Activated CD4-positive, alpha-beta T cell treated with anti-CD3 and anti-CD28 coated beads for 36 hours (primary cell): Measurements from ENCODE around the gene CNIH3. TPM values are rescaled to one million over a fixed set of nuclear protein-coding genes. Genes with fewer than 3 reads are reported as not detected.
"Not testable (repeated sequence)": the region's sequence is repeated elsewhere in the genome, so short reads cannot be mapped to it uniquely, and the experiment has no call there.

Source experiments
- ATAC-seq: fragments of 200-7000 bp; cut with Tn5 transposase; one replicate; pipeline ENCODE4 v1.10.0; 2021; ENCODE audit warnings: mild to moderate bottlenecking, moderate library complexity
- CTCF ChIA-PET: fragments of 350-600 bp; sonication (Branson Sonifier 250); formaldehyde crosslinking; loops from one replicate; lab custom pipeline; 2021; ENCODE audit warnings: antibody characterized with exemption; lab: Charles Lee
- POLR2A ChIA-PET: fragments of 350-600 bp; sonication (Branson Sonifier 250); formaldehyde crosslinking; loops from one replicate; lab custom pipeline; 2021; ENCODE audit warnings: antibody characterized with exemption, inconsistent platforms; lab: Charles Lee
- DNase-seq: peaks from one replicate; pipeline ENCODE4 v3.0.0-alpha.2; 2020
- H3K27ac Mint-ChIP-seq: one replicate; pipeline ENCODE4 v1.8.0; 2021; ENCODE audit warnings: mixed read lengths
- H3K27me3 Mint-ChIP-seq: one replicate; pipeline ENCODE4 v1.8.0; 2021; ENCODE audit warnings: mixed read lengths
- H3K36me3 Mint-ChIP-seq: one replicate; pipeline ENCODE4 v1.8.0; 2021; ENCODE audit warnings: low read depth, mixed read lengths
- H3K4me1 Mint-ChIP-seq: one replicate; pipeline ENCODE4 v1.8.0; 2021; ENCODE audit warnings: mixed read lengths
- H3K4me3 Mint-ChIP-seq: one replicate; pipeline ENCODE4 v1.8.0; 2021; ENCODE audit warnings: mild to moderate bottlenecking, moderate library complexity, mixed read lengths
- H3K9me3 Mint-ChIP-seq: one replicate; pipeline ENCODE4 v1.8.0; 2021; ENCODE audit warnings: low read depth, mixed read lengths
- intact Hi-C, 2 experiments: fragments of 100-400 bp; cut with DNase I in 1 of 2; cut with micrococcal nuclease in 1 of 2; formaldehyde crosslinking; loops; one replicate each; pipeline versions ENCODE4 v1.14.2 to v1.15.1; 2022 to 2024; cut with DNase I, micrococcal nuclease
- total RNA-seq, 2 experiments: library from RNA; stranded (reverse); gene quantifications; one replicate each; pipeline ENCODE4 v1.2.3, GENCODE V29; 2021

CNIH3 gene
- total RNA-seq, 2 experiments from 2014 or later: 1.5 to 1.8 TPM

DNA sequence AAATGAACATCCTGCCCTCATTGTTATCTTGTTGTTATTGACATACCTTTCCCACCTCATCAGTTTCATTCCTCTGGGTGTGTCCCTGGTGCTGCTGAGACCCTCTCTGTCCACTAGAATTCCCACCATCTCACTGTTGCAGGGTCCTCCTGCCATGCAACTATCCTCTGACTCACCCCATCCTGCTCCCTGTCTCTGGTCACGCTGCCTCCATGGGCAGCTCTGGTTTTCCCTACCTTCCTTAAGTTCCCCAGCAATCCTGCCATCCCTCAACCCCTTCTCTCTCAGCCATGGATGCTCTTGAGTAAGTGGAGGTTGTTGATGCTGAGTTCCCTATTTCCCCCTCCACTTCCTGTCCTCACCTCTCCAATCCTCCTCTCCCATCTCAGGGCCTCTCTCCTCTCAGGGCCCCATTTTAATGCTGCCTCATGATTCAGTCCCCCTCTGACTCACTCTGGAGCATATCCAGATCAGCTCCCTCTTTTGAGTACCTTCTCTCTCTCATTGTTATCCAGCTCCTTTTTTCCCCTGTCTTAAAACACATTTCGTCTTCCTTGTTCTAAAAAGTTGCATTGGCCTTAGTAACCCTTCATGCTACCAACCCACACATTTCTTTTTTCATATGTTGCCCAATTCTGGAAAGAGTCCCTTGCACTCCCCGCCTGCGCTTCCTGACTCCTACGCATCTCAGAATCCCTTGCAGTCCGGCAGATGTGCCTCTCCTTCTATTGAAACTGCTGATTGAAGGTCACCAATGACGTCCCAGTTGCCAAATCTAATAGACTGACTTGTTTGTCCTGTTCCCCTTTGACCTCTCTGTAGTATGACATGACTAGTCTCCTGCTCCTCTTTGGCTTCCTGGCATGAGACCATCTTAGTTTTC, 92.0 kb downstream of the CNIH3 start:
- no peaks in the 10 kb centered on the region for H3K9me3 Mint-ChIP-seq
- no peaks in the 10 kb centered on the region for H3K27me3 Mint-ChIP-seq
- peak overlapping the region; percentile 2 for H3K27ac Mint-ChIP-seq
- no peaks in the 10 kb centered on the region for H3K36me3 Mint-ChIP-seq
- CTCF ChIA-PET: interaction anchor here (0.9 kb wide), 1 partner anchor 143 kb away, joined by 3 read pairs; no protein-coding TSS in a partner anchor
- intact Hi-C loops: no loop called here
- POLR2A ChIA-PET: no interaction called here
- ATAC-seq: peak; percentile 44
- peaks cover 10% of the 10 kb centered on the region for H3K4me1 Mint-ChIP-seq
- H3K4me3 Mint-ChIP-seq: no peak overlapping the region
- no peak for DNase-seq

DNA sequence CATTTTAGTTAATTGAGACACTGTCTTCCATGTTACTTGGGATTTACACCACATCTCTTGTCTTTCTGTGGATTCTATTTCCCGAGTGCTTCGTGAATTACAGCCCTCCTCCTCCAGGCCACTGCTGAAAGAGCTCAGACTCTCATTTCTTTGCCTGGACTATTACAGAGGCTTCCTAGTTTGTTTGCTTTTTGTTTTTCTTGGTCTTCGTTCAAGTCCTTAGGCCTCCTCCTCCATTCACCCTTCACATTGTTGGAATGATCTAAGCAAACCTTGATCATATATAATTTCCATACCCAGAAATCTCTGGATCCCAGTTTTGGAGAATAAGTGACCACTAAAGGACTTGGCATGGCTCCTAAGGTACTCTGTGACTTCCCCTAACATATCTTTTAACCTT, 94.1 kb downstream of the CNIH3 start:
- ATAC-seq (no peak), DNase-seq (no peak)
- H3K9me3 Mint-ChIP-seq: no peaks in the 10 kb centered on the region
- intact Hi-C loops: no loop called here
- ChIA-PET CTCF (no interaction called here), POLR2A (no interaction called here)
- no peak overlapping the region for H3K27ac Mint-ChIP-seq
- H3K27me3 Mint-ChIP-seq: peaks cover 3% of the 10 kb centered on the region
- no peak overlapping the region for H3K4me3 Mint-ChIP-seq
- H3K36me3 Mint-ChIP-seq: no peaks in the 10 kb centered on the region
- peaks cover 10% of the 10 kb centered on the region for H3K4me1 Mint-ChIP-seq

DNA sequence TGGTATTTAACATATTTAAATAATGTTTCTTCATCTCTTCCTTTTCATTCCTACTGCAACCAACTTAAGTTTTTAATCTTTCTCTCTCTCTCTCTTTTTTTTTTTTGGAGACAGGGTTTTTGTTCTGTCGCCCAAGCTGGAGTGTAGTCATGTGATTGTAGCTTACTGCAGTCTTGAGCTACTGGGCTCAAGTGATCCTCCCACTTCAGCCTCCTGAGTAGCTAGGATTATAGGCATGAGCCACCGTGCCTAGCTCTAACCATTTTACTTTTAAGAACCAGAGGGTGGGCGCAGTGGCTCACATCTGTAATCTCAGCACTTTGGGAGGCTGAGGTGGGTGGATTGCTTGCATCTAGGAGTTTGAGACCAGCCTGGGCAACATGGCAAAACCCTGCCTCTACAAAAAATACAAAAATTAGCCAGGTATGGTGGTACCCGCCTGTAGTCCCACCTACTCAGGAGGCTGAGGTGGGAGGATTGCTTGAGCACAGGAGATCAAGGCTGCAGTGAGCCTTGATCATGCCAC, 95.2 kb downstream of the CNIH3 start:
- H3K4me1 Mint-ChIP-seq, POLR2A ChIA-PET, DNase-seq, intact Hi-C loops, H3K4me3 Mint-ChIP-seq, H3K36me3 Mint-ChIP-seq, H3K9me3 Mint-ChIP-seq, H3K27ac Mint-ChIP-seq, ATAC-seq, CTCF ChIA-PET, H3K27me3 Mint-ChIP-seq: not testable (repeated sequence)

DNA sequence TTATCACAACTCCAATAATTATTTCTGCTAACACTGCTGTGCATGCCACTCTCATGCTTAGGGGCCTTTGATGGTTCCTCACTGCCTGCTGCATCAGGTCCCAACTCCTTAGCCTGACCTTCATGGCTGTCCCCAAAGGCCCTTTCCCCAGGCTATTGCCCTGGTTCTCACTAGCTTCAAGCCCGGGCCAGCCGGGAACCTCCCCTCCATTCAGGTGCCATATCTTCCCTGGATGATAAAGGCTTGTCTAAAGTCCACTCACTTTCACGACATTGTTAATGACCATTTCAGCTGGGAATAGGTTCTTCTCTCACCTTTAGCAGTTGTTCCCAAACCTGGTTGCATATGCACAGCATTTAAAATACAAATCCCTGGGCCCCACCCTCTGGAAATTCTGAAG, 95.8 kb downstream of the CNIH3 start:
- CTCF ChIA-PET: no interaction called here

DNA sequence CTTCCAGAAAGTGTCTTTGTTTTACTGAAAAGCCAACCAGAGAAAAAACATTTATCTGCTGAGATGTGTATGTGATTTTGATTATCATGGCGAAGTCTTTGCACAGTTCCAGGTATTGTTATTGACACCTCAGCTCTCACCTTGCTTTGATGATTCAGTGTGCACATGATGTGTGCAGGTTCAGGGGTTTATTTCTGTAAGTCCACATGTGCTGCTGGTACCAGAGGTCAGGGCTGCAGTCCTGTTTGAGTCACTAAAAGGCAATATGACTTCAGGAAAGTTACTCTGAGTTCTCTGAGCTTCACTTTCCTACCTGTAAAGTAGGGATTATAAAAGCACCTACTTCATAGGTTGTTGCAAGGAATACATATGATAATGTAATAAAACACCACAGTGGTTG, 97.1 kb downstream of the CNIH3 start:
- Mint-ChIP-seq H3K27me3 (peaks cover 4% of the 10 kb centered on the region), H3K9me3 (no peaks in the 10 kb centered on the region), H3K4me1 (peaks cover 5% of the 10 kb centered on the region), H3K27ac (no peak overlapping the region), H3K36me3 (no peaks in the 10 kb centered on the region), H3K4me3 (no peak overlapping the region)
- intact Hi-C loops: no loop called here
- ATAC-seq: no peak
- no peak for DNase-seq
- ChIA-PET CTCF (interaction anchor here (0.6 to 1.3 kb wide), 2 partner anchors 35 to 185 kb away, joined by 3 to 4 read pairs; no protein-coding TSS in a partner anchor), POLR2A (interaction anchor here (0.6 kb wide), 1 partner anchor 14 kb away, joined by 3 read pairs; no protein-coding TSS in a partner anchor)

More for the DNA sequence above, 95.8 kb downstream of the CNIH3 start:
- POLR2A ChIA-PET: no interaction called here
- Mint-ChIP-seq H3K9me3 (no peaks in the 10 kb centered on the region), H3K36me3 (no peaks in the 10 kb centered on the region), H3K27ac (no peak overlapping the region), H3K4me1 (peaks cover 10% of the 10 kb centered on the region), H3K4me3 (no peak overlapping the region), H3K27me3 (peaks cover 4% of the 10 kb centered on the region)
- intact Hi-C loops: no loop called here
- no peak for DNase-seq
- no peak for ATAC-seq

DNA sequence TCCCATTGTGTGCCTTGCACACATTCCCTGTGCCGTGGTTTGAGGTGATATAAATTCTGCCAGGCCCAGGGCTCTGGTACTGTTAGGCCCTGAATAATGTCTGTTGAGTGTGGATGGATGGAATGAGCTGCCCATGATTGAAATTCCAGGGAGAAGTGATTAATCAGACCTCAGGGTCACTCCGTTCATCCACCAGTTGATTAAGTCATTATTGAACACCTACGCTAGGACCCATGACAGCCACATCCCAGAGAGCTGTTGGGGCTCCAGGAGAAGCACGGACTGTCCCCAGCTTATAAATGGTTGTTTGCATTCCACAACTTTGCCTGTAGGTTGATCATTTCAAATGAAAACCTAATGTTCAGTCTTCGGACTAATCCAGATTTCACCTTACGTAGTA, 98.4 kb downstream of the CNIH3 start:
- ATAC-seq: no peak

DNA sequence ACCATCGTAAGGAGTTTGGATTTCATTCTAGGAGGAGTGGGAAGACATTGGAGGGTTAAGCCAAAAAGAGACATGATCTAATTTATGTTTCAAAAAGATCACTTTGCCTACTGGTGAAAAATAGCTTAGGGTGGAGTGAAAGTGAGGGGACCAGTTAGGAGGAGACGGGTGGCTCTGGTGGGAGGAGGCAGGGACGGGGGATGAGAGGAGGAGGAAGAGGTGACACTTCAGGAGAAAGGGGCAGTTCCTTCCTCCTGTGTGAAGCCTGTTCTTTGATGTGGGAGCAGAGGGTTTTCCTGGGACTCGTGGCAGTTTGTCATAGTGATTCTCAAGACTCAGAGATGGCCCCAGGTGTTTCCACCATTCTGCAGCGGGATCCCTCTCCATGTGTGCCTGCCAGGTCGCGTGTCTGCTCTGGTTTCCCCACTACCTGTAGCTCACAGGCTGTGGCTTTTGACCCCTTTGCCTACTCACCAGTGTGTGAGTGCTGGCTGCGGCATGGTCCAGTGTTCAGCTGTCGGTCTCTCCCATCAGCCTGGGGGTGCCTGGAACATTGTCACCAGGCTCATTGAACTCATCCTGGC, 102.4 kb downstream of the CNIH3 start:
- Mint-ChIP-seq H3K4me3 (no peak overlapping the region), H3K36me3 (no peaks in the 10 kb centered on the region), H3K4me1 (no peaks in the 10 kb centered on the region), H3K27me3 (peaks cover 12% of the 10 kb centered on the region), H3K9me3 (no peaks in the 10 kb centered on the region), H3K27ac (no peak overlapping the region)
- ChIA-PET POLR2A (no interaction called here), CTCF (interaction anchor here (0.6 kb wide), 1 partner anchor 265 kb away, joined by 3 read pairs; no protein-coding TSS in a partner anchor)
- intact Hi-C loops: no loop called here
- DNase-seq (no peak), ATAC-seq (no peak)

More for the DNA sequence above, 98.4 kb downstream of the CNIH3 start:
- no peaks in the 10 kb centered on the region for H3K9me3 Mint-ChIP-seq
- no peak overlapping the region for H3K27ac Mint-ChIP-seq
- H3K4me1 Mint-ChIP-seq: no peaks in the 10 kb centered on the region
- ChIA-PET CTCF (interaction anchor here (1.3 kb wide), 1 partner anchor 36 kb away, joined by 4 read pairs; no protein-coding TSS in a partner anchor), POLR2A (no interaction called here)
- peaks cover 9% of the 10 kb centered on the region for H3K27me3 Mint-ChIP-seq
- H3K4me3 Mint-ChIP-seq: no peak overlapping the region
- intact Hi-C loops: no loop called here
- H3K36me3 Mint-ChIP-seq: no peaks in the 10 kb centered on the region
- DNase-seq: no peak

DNA sequence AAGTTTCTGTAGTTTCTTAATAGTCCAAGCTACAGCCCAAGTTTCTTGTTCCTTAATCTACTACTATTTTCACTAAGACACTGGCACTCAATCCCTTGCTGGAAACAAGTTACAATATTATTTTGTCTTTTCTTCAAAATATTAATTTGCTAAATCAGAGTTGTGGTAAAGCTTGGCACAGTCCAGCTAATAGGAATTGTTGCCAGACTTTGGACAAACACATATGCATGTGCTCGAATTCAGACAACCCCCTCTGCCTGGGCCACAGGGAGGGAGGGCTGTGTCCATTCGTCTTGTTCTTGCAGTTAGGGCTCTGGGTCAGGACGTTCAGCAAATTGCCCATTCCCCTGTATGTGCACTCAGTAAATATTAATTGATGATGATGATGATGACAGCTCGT, 103.6 kb downstream of the CNIH3 start:
- Mint-ChIP-seq H3K9me3 (no peaks in the 10 kb centered on the region), H3K27me3 (peaks cover 12% of the 10 kb centered on the region), H3K4me3 (no peak overlapping the region), H3K27ac (no peak overlapping the region), H3K4me1 (no peaks in the 10 kb centered on the region), H3K36me3 (no peaks in the 10 kb centered on the region)
- DNase-seq (no peak), ATAC-seq (no peak)
- CTCF ChIA-PET: interaction anchor here (0.6 kb wide), 1 partner anchor 141 kb away, joined by 3 read pairs; no protein-coding TSS in a partner anchor
- POLR2A ChIA-PET: no interaction called here
- intact Hi-C loops: no loop called here

DNA sequence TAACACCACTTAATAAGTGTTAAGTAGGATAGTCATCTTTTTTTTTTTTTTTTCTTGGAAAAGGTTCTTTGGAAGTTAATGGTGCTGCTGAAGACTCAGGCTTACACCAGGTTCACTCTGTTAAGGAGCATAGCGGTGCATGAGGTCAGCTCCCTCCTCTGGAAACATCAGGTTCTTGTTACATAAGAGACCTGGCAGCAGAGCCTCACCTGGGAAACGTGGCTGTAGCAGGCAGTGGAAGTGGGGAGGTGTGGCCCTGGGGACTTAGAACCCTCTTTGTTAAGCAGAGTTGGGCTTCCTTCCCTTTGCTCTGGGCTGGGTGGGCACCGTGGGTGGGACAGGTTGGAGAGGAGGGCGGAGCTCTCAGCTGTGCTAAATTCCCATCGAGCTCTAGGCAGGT, 104.1 kb downstream of the CNIH3 start:
- Mint-ChIP-seq H3K4me3 (no peak overlapping the region), H3K9me3 (no peaks in the 10 kb centered on the region), H3K27ac (no peak overlapping the region), H3K27me3 (peaks cover 9% of the 10 kb centered on the region), H3K4me1 (no peaks in the 10 kb centered on the region), H3K36me3 (no peaks in the 10 kb centered on the region)
- CTCF ChIA-PET: interaction anchor here (0.6 kb wide), 1 partner anchor 140 kb away, joined by 3 read pairs; no protein-coding TSS in a partner anchor
- POLR2A ChIA-PET: no interaction called here
- DNase-seq: no peak
- ATAC-seq: no peak
- intact Hi-C loops: no loop called here

DNA sequence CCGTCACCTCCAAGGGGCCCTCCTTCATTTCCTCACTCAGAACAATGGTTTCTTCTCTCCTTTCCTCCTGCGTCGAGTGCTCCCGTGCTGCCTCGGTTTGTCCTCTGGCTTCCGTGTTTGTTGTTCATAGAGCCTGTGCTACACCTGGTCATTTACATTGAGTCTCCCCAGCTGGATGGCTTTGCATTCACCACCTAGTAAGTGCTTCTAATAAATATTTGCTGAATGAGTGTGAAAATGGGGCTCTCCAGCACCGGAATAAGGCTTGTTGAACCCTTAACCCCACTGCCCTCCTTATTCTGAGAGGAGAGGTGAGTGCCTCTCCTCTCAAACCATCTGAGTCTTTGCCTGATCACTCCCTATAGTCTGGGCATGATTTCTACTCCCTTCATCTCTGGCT, 104.9 kb downstream of the CNIH3 start:
- no peak overlapping the region for H3K27ac Mint-ChIP-seq
- ATAC-seq: no peak

DNA sequence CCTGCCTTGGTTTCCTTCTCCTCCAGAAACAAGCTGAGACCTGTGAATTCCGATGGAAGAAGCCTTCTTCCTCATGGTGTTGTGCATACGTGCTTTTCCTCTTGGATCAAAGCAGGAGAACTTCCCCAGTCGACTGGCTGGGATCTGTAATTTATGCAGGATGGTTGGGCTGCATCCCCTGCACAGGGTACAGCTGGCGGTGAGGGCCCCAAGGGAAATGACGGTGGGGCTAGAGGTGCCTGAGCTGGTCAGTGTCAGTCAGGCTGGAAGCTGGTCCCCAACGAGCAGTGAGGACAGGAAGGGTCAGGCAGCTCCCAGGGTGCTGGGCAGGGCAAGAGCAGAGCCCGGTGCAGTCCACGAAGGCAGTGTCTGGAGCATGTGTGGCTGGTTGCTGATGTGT, 106.7 kb downstream of the CNIH3 start:
- H3K4me1 Mint-ChIP-seq: peaks cover 2% of the 10 kb centered on the region
- POLR2A ChIA-PET: no interaction called here
- CTCF ChIA-PET: no interaction called here
- DNase-seq (no peak), ATAC-seq (no peak)
- H3K4me3 Mint-ChIP-seq: no peak overlapping the region
- peaks cover 8% of the 10 kb centered on the region for H3K27me3 Mint-ChIP-seq
- no peak overlapping the region for H3K27ac Mint-ChIP-seq
- no peaks in the 10 kb centered on the region for H3K36me3 Mint-ChIP-seq
- H3K9me3 Mint-ChIP-seq: no peaks in the 10 kb centered on the region
- intact Hi-C loops: no loop called here

More for the DNA sequence above, 104.9 kb downstream of the CNIH3 start:
- Mint-ChIP-seq H3K27me3 (peaks cover 8% of the 10 kb centered on the region), H3K36me3 (no peaks in the 10 kb centered on the region), H3K4me3 (no peak overlapping the region), H3K4me1 (no peaks in the 10 kb centered on the region), H3K9me3 (no peaks in the 10 kb centered on the region)
- no peak for DNase-seq
- POLR2A ChIA-PET: no interaction called here
- intact Hi-C loops: no loop called here
- CTCF ChIA-PET: no interaction called here
